ENCODE results near the gene CCDC201.
A peak's percentile ranks its signal among the peaks of the same experiment; 100 is the strongest.

Gene CCDC201

DNA sequence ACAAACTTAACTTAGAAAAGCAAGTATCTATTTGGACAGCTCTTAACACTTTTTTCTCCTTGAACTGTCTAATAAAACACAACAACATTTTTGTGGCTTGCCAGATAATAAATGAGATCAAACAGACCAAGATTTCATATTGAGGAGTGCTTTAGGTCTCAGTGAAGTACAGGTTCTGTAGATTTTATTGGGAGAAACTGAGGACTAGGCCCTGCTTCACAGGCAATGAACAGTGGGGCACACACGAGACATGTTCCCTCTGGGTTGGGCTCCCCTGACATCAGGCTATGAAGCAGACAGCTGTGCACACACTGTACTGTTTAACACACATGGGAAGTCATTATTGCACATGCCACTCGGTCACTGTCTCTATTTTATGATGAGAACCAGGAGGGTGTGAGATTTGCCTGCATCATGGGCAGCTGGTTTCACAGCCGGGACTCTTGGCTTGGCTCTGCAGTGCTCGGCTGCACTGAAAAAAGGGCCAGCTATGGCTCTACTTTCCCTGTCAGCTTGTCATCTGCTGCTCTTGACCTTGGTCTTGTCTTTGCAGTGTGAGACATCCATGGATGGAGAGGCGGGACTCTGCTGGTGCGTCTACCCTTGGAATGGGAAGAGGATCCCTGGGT lies 19.6 kb upstream of the CCDC201 start:
- DNase-seq: no peak

DNA sequence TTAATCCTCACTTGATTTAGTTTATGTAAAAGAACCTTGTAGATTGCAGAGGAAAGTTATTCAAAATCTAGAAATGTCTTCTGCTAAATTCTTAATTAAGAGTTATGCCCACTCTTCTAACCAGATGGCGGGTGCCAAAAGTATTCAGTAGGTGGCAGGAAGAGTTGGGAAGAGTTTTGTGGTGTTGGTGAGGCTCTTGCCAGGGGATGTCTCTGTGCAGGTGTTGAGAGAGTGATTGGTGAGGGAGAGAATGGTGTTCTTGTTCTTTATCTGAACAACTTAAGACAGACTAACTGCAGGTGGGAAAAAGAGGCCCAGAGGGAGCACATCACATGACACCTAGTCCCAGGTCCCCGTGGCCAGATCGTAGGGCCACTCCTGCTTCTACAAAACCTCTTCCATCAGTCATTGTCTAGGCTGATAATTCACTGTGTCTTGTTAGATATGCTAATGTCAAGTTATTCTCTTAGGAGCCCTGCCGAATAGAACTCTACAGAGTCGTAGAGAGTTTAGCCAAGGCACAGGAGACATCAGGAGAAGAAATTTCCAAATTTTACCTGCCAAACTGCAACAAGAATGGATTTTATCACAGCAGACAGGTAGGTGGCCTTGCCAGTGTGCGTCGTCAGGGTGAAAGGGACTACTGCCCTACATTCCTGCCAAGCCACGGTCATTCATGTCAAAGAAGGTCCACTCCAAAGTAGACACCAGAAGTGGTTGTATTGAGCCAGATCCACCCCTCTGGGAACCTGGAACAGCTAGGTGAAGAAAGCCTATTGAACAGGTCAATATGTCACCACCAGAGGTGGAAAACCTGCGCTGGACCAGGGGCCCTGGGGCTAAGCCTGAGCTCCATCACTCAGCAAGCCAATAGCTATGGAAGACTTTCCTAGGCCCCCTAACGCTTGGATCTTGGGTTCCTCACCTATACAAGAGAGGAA lies 18.9 kb upstream of the CCDC201 start:
- no peak for DNase-seq

DNA sequence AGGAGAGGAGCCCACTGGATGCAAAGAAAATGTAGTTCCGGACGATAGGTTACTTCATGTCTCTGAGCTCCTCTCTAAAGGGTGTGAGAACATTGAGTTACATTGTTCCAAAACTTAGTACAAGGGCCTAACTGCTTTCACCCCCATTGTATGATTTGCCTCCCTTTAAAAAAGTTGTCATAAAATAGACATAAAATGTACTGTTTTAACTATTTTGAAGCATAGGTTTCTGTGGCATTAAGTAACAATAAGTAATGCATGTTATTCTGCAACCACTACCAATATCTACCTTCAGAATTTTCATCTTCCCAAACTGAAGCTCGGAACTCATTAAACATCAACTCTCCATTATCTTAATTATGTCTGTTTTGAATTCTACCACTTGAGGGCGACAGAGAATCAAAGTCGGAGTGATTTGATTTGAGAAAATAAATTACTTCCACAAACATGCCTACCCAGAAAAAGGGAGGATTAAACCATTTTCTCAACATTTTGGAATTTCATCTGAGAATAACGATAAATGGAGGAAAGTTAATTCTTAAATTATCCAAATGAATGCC lies 18.1 kb upstream of the CCDC201 start:
- no peak for DNase-seq

DNA sequence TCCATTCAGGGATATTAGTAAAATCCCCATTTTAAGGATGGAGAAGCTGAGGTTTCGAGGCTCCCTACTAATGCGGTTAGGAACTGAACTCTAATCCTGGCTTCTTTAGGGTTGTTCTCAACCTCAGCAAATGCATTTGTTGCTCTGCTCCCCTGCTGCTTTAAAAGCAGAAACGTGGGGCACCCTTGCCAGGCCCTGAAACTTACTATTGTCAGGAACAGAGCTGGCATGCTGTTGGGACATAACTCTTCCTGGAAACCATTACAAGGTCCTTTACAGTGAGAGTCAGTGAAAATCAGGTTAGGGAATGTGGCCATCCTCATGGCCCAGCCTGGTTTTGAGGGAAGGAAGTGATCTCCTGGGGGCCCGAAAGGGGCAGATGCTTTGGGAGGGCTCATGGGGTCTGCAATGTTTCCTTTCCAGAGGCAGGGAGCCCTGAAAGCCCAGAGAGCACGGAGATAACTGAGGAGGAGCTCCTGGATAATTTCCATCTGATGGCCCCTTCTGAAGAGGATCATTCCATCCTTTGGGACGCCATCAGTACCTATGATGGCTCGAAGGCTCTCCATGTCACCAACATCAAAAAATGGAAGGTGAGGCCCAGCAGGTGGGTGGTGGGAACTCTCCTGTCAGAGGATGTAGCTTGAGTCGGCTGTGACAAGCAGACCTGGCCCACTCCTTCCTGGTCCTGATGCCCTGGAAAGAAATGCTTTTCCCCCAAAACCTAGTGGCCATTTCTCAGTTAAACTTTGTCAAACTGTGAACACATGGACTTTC lies 17.4 kb upstream of the CCDC201 start:
- DNase-seq: no peak

DNA sequence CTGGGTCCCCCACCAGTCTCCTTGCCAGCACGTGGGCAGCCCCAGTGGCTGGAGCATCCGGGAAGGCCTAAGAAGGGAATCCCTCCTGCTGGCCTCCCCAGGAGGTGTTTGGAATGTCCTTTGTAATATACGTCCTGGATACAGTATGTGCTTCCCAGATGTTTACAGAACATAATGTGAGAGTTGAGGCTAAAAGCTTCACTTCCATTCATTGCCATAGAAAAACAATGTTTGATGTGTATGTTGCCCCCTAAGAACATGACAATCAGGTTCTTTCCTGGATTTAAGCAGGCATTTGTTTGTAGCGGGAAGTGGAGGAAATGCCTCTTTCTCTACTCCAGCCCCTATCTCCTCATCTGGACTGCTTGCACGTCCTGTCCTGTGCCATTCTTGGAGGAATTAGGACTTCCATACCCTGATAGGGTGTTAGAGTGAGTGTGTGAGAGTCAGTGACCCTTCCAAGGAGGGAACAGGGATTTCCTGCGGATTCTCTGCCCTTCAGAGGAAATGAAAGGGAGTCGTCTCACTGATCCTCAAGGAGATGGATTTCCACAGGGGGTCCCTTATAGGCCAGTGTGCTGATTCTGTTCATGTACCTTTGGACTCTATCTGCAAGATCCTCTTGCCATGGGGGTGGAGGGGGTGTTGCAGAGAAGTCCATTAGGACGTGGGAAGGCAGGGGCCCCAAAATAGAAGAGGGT lies 16.6 kb upstream of the CCDC201 start:
- no peak for DNase-seq

DNA sequence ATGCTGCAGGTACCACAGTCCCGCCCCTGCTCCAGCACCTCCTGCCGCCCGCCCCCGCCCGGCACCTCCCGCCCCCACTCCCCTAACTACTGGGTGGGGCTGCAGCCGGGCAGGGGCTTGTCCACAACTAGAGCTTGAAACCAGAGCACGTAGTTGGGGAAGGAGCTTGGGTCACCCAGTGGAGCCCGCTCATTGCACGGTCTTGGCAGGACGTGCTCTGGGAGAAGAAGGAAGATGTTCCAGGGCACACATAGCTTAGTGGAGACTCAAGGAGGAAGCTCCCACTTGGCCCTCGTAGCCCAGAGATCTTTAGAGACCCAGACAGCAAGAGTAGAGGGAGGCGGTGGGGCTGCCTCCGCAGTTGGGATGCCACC lies 16.1 kb upstream of the CCDC201 start:
- no peak for DNase-seq

DNA sequence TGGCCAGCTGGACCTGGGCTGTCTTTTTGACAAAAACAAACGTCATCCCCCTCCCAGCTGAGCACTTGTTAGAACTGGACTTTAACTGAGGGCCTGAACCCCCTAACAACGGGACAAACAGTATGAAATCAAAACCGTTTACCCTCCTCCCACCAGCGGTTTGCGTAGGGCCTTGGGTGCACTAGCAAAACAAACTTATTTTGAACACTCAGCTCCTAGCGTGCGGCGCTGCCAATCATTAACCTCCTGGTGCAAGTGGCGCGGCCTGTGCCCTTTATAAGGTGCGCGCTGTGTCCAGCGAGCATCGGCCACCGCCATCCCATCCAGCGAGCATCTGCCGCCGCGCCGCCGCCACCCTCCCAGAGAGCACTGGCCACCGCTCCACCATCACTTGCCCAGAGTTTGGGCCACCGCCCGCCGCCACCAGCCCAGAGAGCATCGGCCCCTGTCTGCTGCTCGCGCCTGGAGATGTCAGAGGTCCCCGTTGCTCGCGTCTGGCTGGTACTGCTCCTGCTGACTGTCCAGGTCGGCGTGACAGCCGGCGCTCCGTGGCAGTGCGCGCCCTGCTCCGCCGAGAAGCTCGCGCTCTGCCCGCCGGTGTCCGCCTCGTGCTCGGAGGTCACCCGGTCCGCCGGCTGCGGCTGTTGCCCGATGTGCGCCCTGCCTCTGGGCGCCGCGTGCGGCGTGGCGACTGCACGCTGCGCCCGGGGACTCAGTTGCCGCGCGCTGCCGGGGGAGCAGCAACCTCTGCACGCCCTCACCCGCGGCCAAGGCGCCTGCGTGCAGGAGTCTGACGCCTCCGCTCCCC lies 15.5 kb upstream of the CCDC201 start, which contains the start of gene IGFBP1:
Gene IGFBP1 (plus strand): TSS at position 304 of the 808 bp plus-strand sequence. CDS start 165 bp downstream, at position 469.
- no peak for DNase-seq

DNA sequence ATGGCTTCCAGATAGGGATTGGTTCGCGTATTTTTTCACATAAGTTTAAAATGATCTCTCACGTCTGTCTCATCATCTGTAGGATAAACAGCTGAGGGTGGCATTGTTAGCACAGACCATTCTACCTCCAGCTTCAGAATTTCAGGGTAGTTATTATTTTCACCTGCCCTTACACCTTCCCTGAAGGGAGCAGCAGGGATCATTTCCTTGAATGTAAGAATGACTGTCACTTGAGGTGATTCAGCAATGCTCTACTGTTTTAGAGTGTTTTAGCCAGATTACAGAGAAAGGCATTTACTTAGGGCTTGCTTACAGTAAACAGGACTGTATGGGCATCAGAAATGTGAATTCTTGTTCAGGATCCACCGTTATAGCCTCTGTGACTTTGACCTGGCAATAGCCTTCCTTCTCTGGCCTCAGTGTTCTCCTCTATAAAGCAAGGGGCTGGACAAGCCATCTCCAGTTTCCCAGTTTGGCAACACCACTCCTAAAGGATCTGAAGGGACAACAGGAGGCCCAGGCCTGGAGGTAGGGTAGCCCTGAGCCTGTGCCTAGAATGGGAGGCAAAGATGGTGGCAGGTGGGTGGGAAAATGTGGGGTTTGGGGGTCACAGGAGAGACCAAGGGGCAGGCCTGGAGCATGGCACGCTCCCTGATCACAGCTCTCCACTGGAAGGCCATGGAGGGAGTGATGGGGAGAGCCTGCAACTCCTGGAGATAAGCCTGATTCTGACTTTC lies 14.2 kb upstream of the CCDC201 start:
- no peak for DNase-seq

DNA sequence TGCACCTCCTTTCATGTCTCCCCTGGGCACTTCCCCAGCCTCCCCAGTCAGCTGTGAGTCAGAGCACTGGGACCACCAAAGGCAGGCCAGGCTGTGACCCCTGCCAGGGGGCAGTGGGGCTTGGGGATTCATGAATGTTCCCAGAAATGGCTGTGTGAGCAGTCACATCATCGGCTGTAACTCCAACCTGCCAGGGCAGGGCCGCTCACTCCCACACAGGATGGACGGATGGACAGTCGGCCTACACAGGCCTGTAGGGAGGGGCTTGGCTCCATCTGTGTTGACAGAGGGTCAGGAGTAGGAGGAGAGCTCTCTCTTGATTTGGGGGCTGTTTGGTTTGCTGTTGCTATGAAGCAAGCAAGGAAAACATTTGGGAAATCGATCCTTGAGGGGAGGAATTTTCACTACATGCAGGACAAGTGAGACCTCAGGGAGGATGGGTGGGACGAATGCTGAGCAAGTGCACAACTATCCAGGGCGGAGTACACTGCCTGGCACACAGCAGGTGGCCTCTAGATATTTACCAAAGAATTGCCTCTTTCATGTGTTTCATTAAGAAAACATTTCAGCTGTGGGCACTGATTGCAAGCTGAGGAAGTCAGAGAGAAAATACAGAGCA lies 12.5 kb upstream of the CCDC201 start:
- no peak for DNase-seq

DNA sequence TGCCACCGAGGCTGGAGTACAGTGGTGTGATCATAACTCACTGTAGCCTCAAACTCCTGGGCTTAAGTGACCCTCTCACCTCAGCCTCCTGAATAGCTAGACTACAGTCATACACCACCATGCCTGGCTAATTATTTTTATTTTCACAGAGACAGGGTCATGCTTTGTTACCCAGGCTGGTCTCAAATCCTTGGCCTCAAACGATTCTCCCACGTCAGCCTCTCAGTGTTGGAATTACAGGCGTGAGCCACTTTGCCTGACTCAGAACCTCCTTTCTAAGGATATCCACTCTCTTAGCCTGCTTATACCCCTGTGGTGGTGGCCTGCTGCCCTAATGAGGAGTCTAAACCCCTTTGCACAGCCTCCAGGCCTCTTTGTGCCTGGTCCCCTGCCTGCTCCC lies 11.3 kb upstream of the CCDC201 start:
- no peak for DNase-seq

DNA sequence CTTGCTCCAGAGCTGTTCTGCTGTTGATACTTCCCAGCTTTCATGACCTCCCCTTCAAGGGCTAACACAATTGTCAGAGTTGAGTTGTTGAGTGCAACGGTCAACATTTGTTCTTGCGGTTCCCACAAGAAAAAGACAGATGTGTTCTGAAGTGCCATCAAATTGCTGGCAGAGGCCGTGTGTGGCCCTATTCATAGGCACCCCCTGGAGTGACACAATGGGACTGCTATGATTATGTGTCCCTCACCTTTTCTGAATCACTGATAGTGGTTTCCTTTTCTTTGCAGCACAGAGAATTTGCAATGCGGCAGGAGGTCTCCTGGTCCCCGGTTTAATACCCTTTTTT lies 9.6 kb upstream of the CCDC201 start:
- DNase-seq: no peak

DNA sequence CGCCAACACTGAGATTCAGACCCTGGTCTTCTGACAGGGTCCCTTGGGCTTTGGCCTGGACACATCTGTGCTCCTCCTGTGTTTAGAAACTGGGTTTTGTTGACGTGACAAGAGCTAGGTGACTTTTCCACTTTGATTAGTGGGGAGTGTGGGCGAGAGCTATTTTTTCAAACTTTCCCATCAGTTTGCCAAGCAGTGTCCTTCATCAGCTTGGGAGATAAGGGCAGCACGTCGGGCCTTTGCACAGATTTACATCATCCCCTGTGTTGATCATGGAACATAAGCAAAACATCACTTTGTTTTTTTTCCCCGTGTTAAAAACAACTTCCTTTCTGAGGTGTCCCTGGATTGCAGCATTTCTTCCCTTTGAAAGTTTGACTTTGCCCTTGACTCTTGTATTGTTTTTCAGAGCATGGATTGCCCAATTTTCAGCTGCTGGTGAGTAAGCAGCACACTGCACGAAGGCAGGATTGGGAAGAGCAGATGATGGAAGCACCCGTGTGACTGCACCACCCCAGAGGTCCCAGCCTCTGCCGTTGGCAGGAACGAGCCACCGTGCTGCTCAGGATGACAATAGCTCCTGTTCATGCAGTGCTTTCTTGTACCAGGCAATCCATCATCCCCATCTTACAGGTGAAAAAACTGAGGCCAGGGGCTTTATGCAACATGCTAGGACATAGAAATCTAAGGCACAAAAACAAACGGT lies 9.0 kb upstream of the CCDC201 start:
- DNase-seq: no peak

DNA sequence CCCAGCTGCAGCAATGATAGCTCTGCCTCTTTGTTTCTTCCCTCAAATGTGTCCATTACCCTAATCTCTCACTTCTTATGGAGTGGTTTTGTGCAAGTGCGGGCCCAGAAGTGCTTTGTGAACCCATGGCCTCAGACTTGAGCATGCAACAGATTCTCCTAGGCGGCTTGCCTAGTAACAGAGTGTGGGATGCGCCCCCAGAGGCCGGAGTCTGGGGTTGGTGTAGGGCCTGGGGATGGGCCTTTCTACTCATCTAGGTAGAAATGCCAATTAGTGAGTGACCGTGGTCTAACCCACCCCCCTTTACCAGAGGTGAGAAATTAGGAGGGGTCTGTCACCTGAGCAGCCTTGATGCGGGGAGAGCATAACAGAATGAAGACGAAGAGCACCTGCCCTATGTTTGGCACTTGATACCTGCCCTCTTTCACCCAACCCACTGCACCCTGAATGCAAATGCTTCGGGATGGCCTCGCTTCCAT lies 8.4 kb upstream of the CCDC201 start:
- no peak for DNase-seq

DNA sequence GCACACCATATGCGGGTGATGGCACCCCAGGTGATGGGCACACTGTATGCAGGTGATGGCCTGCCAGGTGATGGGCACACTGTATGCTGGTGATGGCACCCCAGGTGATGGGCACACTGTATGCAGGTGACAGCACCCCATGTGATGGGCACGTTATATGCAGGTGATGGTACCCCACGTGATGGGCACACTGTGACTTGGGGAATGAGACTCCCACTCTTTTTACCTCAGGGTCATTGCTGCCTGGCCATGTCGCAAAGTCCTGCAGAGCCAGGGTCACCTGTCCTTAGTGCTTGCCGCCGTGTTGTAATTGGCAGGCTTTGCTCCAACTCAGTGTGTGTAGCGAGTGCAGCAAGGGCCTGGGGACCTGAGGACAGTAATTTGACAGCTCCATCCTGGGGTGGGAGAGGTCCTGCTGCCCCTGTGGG lies 7.6 kb upstream of the CCDC201 start:
- no peak for DNase-seq

DNA sequence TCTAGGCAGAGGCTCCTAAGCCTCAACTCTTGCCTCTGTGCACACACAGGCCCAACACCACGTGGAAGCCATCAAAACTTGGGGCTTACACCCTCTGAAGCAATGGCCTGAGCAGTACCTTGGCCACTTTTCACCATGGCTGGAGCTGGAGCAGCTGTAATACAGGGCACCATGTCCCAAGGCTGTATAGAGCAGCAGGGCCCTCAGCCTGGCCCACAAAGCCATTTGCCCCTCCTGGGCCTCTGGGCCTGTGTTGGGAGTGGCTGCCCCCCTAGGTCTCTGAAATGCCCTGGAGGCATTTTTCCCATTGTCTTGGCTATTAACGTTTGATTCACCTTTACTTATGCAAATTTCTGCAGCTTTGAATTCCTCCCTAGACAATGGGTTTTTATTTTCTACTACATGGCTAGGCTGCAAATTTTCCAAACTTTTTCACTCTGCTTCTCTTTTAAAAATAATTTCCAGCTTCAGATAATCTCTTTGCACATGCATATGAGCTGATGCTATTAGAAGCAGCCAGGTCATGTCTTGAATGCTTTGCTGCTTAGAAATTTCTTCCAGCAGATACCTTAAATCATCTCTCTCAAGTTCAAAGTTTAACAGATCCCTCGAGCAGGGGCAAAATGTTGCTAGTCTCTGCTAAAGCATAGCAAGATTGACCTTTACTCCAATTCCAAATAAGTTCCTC lies 5.7 kb upstream of the CCDC201 start:
- DNase-seq: no peak

DNA sequence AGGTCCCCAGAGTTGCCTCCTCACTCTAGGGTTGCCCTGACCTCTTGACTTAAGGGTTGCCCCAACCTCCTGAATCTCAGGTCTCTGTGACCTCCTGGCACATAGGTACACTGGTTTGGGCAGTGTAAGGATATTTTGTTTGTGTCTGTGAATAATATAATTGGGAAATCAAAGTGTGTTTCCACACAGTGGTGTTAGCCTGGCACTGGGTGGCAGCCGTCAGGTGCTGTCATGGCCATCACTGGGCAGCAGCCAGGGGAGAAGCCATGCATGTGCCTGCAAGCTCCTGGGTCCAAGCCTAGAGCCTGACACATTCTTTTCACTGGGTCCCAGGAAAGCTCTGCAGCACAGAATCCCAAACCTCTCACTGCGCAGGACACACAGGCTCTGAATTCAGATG lies 3.6 kb upstream of the CCDC201 start:
- no peak for DNase-seq

DNA sequence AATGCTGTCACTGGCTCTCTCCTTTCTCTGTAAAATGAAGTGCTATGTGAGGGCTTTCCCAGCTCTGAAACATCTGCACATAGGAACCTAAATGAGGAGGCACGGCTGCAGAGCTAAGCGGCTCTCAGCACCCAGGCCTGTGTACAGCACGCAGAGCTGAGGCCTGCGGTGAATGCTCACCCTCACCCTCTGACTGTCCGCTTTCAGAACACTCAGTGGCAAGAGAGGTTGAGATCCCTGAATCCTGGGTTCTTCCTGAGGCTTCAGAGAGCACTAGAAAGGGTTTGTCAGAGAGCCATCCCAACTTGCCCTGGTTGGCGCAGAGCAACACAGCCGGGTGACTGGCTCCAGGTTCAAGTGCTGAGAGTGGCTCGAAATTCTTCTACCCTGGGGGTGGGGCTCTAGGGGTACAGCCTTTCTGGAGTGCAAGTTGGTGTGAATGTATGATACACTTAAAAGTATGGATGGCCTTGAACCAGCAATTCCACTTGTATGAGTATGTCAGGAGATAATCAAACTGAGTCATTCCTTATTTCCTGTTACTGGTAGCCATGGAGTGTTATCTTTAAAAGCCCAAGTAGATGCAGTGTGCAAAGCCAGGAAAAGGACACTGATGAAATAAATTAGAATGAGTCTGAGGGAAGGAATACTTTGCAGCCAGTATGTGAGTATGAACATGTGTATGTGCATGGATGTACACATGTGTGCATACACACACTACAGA lies 1.7 kb upstream of the CCDC201 start:
- DNase-seq: no peak

DNA sequence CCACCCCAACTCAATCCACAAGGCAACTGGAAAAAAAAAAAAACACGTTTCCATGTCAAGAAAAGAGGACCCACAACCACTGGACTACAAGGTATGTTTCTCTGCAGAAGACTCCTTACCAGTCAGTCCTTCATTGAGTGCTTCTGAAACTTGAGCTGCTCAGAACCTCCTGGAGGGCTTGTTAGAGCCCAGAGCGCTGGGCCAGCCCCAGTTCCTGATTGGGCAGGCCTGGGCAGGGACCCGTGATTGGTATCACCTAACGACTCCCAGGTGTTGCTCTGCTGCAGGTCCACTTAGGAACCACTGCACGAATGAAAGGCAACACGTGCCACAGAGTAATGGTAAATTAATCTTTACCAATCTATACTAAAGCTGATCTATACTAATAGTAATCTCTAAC lies 473 bp upstream of the CCDC201 start:
- peak; percentile 20 for DNase-seq
